ENCODE results near the gene IQCE. TPM values are rescaled to one million over a fixed set of nuclear protein-coding genes. Genes with fewer than 3 reads are reported as not detected.
"Not testable (repeated sequence)": the region's sequence is repeated elsewhere in the genome, so short reads cannot be mapped to it uniquely, and the experiment has no call there.

IQCE gene
- total and polyA plus RNA-seq, 2 experiments from 2014 or later, result 14.7 to 14.9 TPM

- H3K9me3 ChIP-seq (ENCODE audit: low read depth), result no peaks in the 10 kb centered on the region
- H2AFZ ChIP-seq, result no peak overlapping the region
- H3K9ac ChIP-seq, result no peak overlapping the region
- H4K20me1 ChIP-seq (ENCODE audit: insufficient read depth), result no peaks in the 10 kb centered on the region
- in situ Hi-C loops (cut with MboI), result no loop called here
- no peaks in the 10 kb centered on the region for H3K79me2 ChIP-seq (ENCODE audit: insufficient read depth)
- no peak for DNase-seq
- 91 to 94% methylated on average over 23 to 24 of the region's 24 CpGs for WGBS, 2 experiments (ENCODE audit: low coverage in 1 of 2, low lambda C conversion rate in 2 of 2, missing lambda C conversion rate in 2 of 2)
- no peak overlapping the region for H3K4me3 ChIP-seq
- H3K4me1 ChIP-seq (ENCODE audit: insufficient read depth), result no peaks in the 10 kb centered on the region
- H3K9me2 ChIP-seq (ENCODE audit: insufficient read depth), result no peaks in the 10 kb centered on the region
- no peak for TF ChIP-seq EZH2phosphoT487 (IDR thresholded peaks at IDR 0.05; ENCODE audit: insufficient read depth, low read depth)
- no peak for TF ChIP-seq EZH2 (IDR thresholded peaks at IDR 0.05; ENCODE audit: insufficient read depth, poor library complexity, severe bottlenecking)
- H3F3A ChIP-seq (ENCODE audit: insufficient read depth), result no peaks in the 10 kb centered on the region
- H3K27ac ChIP-seq, result no peak overlapping the region
- no peak overlapping the region for H3K4me2 ChIP-seq (ENCODE audit: unreplicated experiment)
- peaks cover 13% of the 10 kb centered on the region for H3K36me3 ChIP-seq (ENCODE audit: low read depth)
- no peaks in the 10 kb centered on the region for H3K27me3 ChIP-seq (replicated peaks; ENCODE audit: insufficient read depth)
Observed at GRCh38 chr7:2586326-2587020, 27.7 kb downstream of the IQCE start.

GRCh38 chr7:2587134-2587533 is 28.4 kb downstream of the IQCE start:
- H3K27ac ChIP-seq, result no peak overlapping the region
- no peaks in the 10 kb centered on the region for H3F3A ChIP-seq (ENCODE audit: insufficient read depth)
- no peaks in the 10 kb centered on the region for H3K9me2 ChIP-seq (ENCODE audit: insufficient read depth)
- no peaks in the 10 kb centered on the region for H3K4me1 ChIP-seq (ENCODE audit: insufficient read depth)
- WGBS, 2 experiments (ENCODE audit: low coverage in 1 of 2, low lambda C conversion rate in 2 of 2, missing lambda C conversion rate in 2 of 2), result 93 to 94% methylated on average over 9 of the region's 9 CpGs
- no peak overlapping the region for H2AFZ ChIP-seq
- peaks cover 13% of the 10 kb centered on the region for H3K36me3 ChIP-seq (ENCODE audit: low read depth)
- H3K9me3 ChIP-seq (ENCODE audit: low read depth), result no peaks in the 10 kb centered on the region
- no peaks in the 10 kb centered on the region for H3K27me3 ChIP-seq (replicated peaks; ENCODE audit: insufficient read depth)
- no peak overlapping the region for H3K9ac ChIP-seq
- no peaks in the 10 kb centered on the region for H3K79me2 ChIP-seq (ENCODE audit: insufficient read depth)
- no peak overlapping the region for H3K4me2 ChIP-seq (ENCODE audit: unreplicated experiment)
- DNase-seq, result no peak
- H4K20me1 ChIP-seq (ENCODE audit: insufficient read depth), result no peaks in the 10 kb centered on the region
- in situ Hi-C loops (cut with MboI), result no loop called here
- H3K4me3 ChIP-seq, result no peak overlapping the region
- TF ChIP-seq EZH2phosphoT487 (IDR thresholded peaks at IDR 0.05; ENCODE audit: insufficient read depth, low read depth) (no peak), EZH2 (IDR thresholded peaks at IDR 0.05; ENCODE audit: insufficient read depth, poor library complexity, severe bottlenecking) (no peak)

GRCh38 chr7:2587778-2588177 is 29.0 kb downstream of the IQCE start:
- in situ Hi-C loops (cut with MboI), result no loop called here
- no peak overlapping the region for H3K27ac ChIP-seq
- no peaks in the 10 kb centered on the region for H3K79me2 ChIP-seq (ENCODE audit: insufficient read depth)
- no peaks in the 10 kb centered on the region for H4K20me1 ChIP-seq (ENCODE audit: insufficient read depth)
- TF ChIP-seq EZH2 (IDR thresholded peaks at IDR 0.05; ENCODE audit: insufficient read depth, poor library complexity, severe bottlenecking) (no peak), EZH2phosphoT487 (IDR thresholded peaks at IDR 0.05; ENCODE audit: insufficient read depth, low read depth) (no peak)
- no peaks in the 10 kb centered on the region for H3K27me3 ChIP-seq (replicated peaks; ENCODE audit: insufficient read depth)
- no peak overlapping the region for H3K9ac ChIP-seq
- no peak overlapping the region for H3K4me3 ChIP-seq
- no peaks in the 10 kb centered on the region for H3F3A ChIP-seq (ENCODE audit: insufficient read depth)
- H3K36me3 ChIP-seq (ENCODE audit: low read depth), result peaks cover 13% of the 10 kb centered on the region
- 96 to 99% methylated on average over 20 to 21 of the region's 21 CpGs for WGBS, 2 experiments (ENCODE audit: low coverage in 1 of 2, low lambda C conversion rate in 2 of 2, missing lambda C conversion rate in 2 of 2)
- no peak for DNase-seq
- no peak overlapping the region for H2AFZ ChIP-seq
- H3K4me2 ChIP-seq (ENCODE audit: unreplicated experiment), result no peak overlapping the region
- no peaks in the 10 kb centered on the region for H3K9me2 ChIP-seq (ENCODE audit: insufficient read depth)
- H3K9me3 ChIP-seq (ENCODE audit: low read depth), result no peaks in the 10 kb centered on the region
- no peaks in the 10 kb centered on the region for H3K4me1 ChIP-seq (ENCODE audit: insufficient read depth)

GRCh38 chr7:2589341-2589740 is 30.6 kb downstream of the IQCE start:
- in situ Hi-C loops (cut with MboI), result no loop called here
- Histone ChIP-seq H2AFZ (no peak overlapping the region), H4K20me1 (ENCODE audit: insufficient read depth) (no peaks in the 10 kb centered on the region), H3K4me2 (ENCODE audit: unreplicated experiment) (no peak overlapping the region), H3K9me2 (ENCODE audit: insufficient read depth) (no peaks in the 10 kb centered on the region), H3K27me3 (replicated peaks; ENCODE audit: insufficient read depth) (no peaks in the 10 kb centered on the region), H3F3A (ENCODE audit: insufficient read depth) (no peaks in the 10 kb centered on the region), H3K79me2 (ENCODE audit: insufficient read depth) (no peaks in the 10 kb centered on the region), H3K9ac (no peak overlapping the region), H3K4me1 (ENCODE audit: insufficient read depth) (no peaks in the 10 kb centered on the region), H3K36me3 (ENCODE audit: low read depth) (peaks cover 11% of the 10 kb centered on the region), H3K9me3 (ENCODE audit: low read depth) (no peaks in the 10 kb centered on the region), H3K4me3 (no peak overlapping the region), H3K27ac (no peak overlapping the region)
- DNase-seq, result no peak
- 92 to 95% methylated on average over 16 of the region's 16 CpGs for WGBS, 2 experiments (ENCODE audit: low coverage in 1 of 2, low lambda C conversion rate in 2 of 2, missing lambda C conversion rate in 2 of 2)
- TF ChIP-seq EZH2phosphoT487 (IDR thresholded peaks at IDR 0.05; ENCODE audit: insufficient read depth, low read depth) (no peak), EZH2 (IDR thresholded peaks at IDR 0.05; ENCODE audit: insufficient read depth, poor library complexity, severe bottlenecking) (no peak)

- H3F3A ChIP-seq (ENCODE audit: insufficient read depth); H3K27ac ChIP-seq; DNase-seq; H2AFZ ChIP-seq; H3K4me2 ChIP-seq (ENCODE audit: unreplicated experiment); H3K27me3 ChIP-seq (replicated peaks; ENCODE audit: insufficient read depth); H3K9me3 ChIP-seq (ENCODE audit: low read depth); H3K4me1 ChIP-seq (ENCODE audit: insufficient read depth); H3K9ac ChIP-seq; in situ Hi-C loops (cut with MboI); H3K36me3 ChIP-seq (ENCODE audit: low read depth); H3K9me2 ChIP-seq (ENCODE audit: insufficient read depth); H4K20me1 ChIP-seq (ENCODE audit: insufficient read depth); H3K4me3 ChIP-seq; H3K79me2 ChIP-seq (ENCODE audit: insufficient read depth): not testable (repeated sequence)
- 89% methylated on average over 12 of the region's 15 CpGs for WGBS, 2 experiments (ENCODE audit: low coverage in 1 of 2, low lambda C conversion rate in 2 of 2, missing lambda C conversion rate in 2 of 2)
Observed at GRCh38 chr7:2589941-2590340, 31.2 kb downstream of the IQCE start.

Data from GM23248 (cell line).